Left ventricle myocardium superior (tissue), 1 donor: ENCODE results near the gene PLEKHM2. TPM values are rescaled to one million over a fixed set of nuclear protein-coding genes. Genes with fewer than 3 reads are reported as not detected.

ENCODE experiments used
- ATAC-seq: fragments of 200-7000 bp; cut with Tn5 transposase; one replicate; pipeline ENCODE4 v1.9.1; 2020; ENCODE audit warnings: mild to moderate bottlenecking, moderate library complexity
- DNase-seq: peaks from one replicate; pipeline ENCODE4 v3.0.0-alpha.2; 2020
- intact Hi-C: fragments of 100-400 bp; cut with micrococcal nuclease; formaldehyde crosslinking; loops from one replicate; pipeline ENCODE4 v1.11.0; 2022
- total RNA-seq: library from RNA; stranded (reverse); fragmentation: NEBNext Ultra II Directional; extraction: Animal tissue kit (Norgen Biotek cat#: 25700); gene quantifications from one replicate; pipeline ENCODE4 v1.2.1, GENCODE V29; 2021
- donor health status: DM: no; HTN: yes; CAD: no; lungs with severe emphysema.

Gene PLEKHM2
- total RNA-seq, 1 donor from 2014 or later = 95.2 TPM

DNA sequence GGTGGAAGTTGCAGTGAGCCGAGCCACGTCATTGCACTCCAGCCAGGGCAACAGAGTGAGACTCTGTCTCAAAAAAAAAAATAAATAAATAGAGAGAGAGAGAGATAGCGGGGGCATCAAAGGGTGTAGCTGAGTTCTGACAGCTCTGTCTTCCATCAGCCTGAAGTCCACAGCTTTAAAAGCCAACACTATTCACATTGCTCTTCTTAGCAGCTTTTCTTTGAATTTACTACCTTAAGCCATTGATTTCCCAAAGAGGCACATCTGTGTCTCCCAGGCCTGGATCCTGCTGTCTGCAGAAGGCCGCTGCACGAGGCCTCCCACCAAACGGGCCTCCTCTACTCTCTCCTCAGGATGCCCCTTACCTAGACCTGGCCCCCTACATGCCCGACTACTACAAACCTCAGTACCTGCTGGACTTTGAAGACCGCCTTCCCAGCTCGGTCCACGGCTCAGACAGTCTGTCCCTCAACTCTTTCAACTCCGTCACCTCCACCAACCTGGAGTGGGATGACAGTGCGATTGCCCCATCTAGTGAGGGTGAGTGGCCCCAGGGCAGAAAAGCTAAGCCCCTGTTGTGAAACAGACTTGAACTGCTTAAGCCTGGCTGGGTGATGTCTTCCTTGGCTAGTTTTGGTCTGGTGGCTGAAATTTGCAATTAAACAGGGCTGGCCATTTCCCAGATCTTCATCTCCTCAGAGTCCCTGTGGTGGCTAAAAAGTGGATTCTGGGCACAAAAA is 35.4 kb downstream of the PLEKHM2 start:
- ATAC-seq = no peak
- DNase-seq = no peak
- intact Hi-C loops = no loop called here

DNA sequence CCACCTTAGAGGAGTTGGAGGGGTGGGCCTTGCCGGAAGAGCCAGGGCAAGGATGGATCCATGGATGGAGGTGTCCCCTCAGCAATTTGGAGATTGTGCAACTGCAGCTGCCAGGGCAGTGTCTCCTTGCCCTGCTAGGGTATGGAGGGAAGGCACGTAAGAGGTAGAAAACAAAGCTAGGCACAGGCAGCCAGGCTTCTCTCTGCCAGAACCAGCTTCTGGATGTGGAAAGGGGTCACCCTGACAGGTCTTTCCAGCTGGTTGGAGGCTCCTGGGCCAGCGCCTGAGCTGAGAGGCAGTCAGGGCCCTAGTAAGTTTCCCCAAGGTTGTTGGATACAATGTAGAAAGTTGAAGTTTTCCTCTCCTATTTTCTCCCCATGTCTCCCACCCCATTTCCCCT is 36.7 kb downstream of the PLEKHM2 start:
- peak; percentile 57 for DNase-seq
- peak; percentile 60 for ATAC-seq
- intact Hi-C loops = no loop called here

- ATAC-seq = no peak
- no peak for DNase-seq
- intact Hi-C loops = no loop called here
Measured at GRCh38 chr1:15722411-15722810, 38.3 kb downstream of the PLEKHM2 start.

DNA sequence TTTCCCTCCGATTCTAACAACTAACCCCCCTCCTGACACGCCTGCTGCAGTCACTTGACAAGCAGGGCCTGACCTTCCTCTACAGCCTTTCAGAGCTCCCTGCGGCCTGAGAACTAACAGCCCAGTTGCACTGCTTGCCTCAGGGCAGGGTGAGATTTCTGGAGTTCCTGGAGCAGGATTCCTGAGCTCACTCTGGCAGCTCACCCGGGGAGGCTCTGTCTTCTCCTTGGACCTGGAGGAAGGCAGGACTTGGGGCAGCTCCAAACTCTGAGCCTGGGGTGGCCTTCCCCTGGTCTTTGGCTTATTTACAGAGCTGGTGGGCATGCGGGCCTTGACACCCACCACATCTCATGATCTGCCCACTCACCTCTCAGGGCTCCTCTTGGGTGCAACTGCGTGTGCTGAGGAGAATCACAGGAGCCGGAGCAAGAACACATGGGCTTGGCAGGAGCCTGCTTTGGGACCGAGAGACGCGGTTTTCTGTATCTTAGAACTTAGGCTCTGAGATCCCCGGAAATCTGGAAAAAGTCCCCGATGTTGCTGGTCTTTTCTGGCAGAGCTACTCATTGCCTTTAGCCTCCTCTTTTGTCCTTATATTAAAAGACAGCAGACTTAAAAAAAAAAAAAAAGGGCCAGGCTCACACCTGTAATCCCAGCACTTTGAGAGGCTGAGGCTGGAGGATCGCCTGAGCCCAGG is 38.9 kb downstream of the PLEKHM2 start:
- no peak for ATAC-seq
- intact Hi-C loops = no loop called here
- no peak for DNase-seq

DNA sequence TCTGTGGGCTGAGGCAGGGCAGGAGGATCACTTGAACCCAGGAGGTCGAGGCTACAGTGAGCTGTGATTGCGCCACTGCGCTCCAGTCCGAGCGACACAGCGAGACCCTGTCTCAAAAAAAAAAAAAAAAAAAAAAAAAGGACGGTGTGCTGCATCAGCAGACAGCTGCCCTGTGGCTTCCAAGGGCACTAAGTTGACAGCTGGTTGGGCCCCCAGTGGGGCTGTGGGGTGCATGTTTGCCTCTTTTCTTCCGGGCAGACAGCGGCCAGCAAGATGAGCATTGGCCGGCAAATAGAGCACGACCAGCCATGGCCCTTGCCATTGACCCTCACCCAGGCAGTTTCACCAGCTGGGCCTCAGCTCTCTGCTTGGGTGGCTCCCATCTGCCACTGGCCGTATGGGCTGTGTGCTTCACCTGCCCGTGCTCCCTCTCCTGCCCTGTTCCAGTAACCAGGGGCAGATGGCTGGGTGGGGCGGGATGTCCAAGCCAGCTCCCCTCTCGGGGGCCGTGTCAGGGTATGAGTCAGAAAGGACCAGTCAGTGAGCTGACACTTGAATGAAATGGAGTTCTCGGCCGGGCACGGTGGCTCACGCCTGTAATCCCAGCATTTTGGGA is 39.6 kb downstream of the PLEKHM2 start:
- ATAC-seq = no peak
- DNase-seq = no peak
- intact Hi-C loops = no loop called here

DNA sequence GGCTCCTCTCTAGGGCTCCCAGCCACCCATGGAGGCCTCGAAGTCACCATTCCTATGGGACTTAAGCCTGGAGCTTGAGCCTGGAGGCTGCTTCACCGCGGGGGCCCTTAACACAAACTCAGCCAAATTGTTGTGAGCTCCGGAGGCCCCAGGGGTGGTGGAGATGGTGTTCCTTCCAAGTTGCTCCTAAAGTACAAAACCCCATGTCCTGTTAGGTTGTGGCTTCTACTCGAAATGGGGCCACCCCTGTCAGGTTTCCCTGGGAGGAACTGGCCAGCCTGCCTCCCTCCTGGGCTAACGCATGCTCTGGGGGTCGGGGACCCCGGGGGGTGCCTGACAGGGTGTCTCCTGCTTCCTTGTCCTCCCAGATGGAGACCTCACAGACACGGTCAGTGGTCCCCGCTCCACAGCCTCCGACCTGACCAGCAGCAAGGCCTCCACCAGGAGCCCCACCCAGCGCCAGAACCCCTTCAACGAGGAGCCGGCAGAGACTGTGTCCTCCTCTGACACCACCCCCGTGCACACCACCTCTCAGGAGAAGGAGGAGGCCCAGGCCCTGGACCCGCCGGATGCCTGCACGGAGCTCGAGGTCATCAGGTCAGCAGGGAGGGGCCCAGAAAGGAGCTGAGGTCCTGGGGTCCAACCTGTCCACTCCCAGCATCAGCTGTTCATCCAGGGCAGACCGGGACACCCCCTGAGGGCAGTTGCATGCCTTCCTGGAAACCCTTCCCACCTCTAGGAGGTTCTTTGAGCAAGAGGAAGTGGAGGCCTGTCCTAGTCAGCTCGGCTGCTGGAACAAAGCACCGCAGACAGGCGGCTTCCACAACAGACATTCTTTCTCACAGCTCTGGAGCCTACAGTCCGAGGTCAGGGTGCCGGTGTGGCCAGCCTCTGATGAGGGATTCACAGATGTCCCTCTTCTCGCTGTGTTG is 41.1 kb downstream of the PLEKHM2 start:
- intact Hi-C loops = no loop called here
- ATAC-seq = no peak
- no peak for DNase-seq

- DNase-seq (no peak), ATAC-seq (no peak)
- intact Hi-C loops = no loop called here
Measured at GRCh38 chr1:15726508-15726907, 42.4 kb downstream of the PLEKHM2 start.

DNA sequence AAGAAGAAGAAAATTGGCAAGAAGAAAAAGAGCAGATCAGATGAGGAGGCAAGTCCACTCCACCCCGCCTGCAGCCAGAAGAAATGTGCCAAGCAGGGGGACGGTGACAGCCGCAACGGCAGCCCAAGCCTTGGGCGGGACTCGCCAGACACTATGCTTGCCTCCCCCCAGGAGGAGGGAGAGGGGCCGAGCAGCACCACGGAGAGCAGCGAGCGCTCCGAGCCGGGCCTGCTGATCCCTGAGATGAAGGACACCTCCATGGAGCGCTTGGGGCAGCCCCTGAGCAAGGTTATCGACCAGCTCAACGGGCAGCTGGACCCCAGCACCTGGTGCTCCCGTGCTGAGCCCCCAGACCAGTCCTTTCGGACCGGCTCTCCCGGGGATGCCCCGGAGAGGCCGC is 42.9 kb downstream of the PLEKHM2 start:
- DNase-seq (peak; percentile 48), ATAC-seq (peak; percentile 18)
- intact Hi-C loops = no loop called here

DNA sequence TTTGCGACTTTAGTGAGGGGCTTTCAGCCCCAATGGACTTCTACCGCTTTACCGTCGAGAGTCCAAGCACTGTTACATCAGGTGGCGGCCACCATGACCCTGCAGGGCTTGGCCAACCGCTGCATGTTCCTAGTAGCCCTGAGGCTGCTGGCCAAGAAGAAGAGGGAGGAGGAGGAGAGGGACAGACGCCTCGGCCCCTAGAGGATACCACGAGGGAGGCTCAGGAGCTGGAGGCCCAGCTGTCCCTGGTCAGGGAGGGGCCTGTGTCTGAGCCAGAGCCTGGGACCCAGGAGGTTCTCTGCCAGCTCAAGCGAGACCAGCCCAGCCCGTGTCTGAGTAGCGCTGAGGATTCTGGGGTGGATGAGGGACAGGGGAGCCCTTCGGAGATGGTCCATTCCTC is 43.3 kb downstream of the PLEKHM2 start:
- no peak for ATAC-seq
- intact Hi-C loops = no loop called here
- peak; percentile 42 for DNase-seq

DNA sequence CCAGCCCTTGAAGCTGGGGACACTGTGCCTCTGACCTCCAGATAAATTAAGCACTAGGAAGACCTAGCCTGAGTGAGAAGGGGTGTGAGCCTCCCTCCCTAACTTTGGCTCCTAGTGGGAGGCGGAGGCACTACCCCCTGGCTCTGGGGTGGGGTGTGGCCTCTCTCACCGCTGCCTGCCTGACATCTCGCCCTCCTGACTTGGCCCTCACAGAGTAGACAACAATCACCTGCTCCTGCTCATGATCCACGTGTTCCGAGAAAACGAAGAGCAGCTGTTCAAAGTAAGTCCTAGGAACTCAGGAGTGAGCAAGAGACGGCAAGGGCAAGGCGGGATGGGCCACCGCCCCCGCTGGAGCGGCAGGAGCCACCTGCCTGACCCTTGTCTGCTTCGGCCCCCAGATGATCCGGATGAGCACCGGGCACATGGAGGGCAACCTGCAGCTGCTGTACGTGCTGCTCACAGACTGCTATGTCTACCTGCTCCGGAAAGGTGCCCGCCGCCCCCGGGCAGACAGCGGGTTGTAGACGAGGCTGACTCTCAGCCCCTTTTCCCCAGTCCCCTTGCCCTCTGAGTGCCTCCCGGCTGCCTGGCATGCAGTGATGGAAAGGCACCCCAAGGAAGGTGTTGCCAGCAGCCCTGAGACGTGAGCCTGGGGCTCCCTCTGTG is 43.9 kb downstream of the PLEKHM2 start:
- no peak for DNase-seq
- intact Hi-C loops = no loop called here
- ATAC-seq = peak; percentile 73

GRCh38 chr1:15728937-15729657 is 45.0 kb downstream of the PLEKHM2 start:
- ATAC-seq (no peak), DNase-seq (no peak)
- intact Hi-C loops = no loop called here

GRCh38 chr1:15730423-15730822 is 46.3 kb downstream of the PLEKHM2 start:
- intact Hi-C loops = no loop called here
- DNase-seq = no peak
- ATAC-seq = no peak

- ATAC-seq (no peak), DNase-seq (no peak)
- intact Hi-C loops = no loop called here
Measured at GRCh38 chr1:15730936-15731335, 46.8 kb downstream of the PLEKHM2 start.

GRCh38 chr1:15731735-15732685 is 47.9 kb downstream of the PLEKHM2 start:
- DNase-seq (no peak), ATAC-seq (no peak)
- intact Hi-C loops = no loop called here

- DNase-seq = no peak
- no peak for ATAC-seq
- intact Hi-C loops = no loop called here
Measured at GRCh38 chr1:15732686-15733081, 48.6 kb downstream of the PLEKHM2 start.

- intact Hi-C loops = no loop called here
- ATAC-seq (no peak), DNase-seq (no peak)
Measured at GRCh38 chr1:15733218-15733725, 49.2 kb downstream of the PLEKHM2 start.

- DNase-seq = no peak
- intact Hi-C loops = no loop called here
- ATAC-seq = no peak
Measured at GRCh38 chr1:15733726-15734226, 49.7 kb downstream of the PLEKHM2 start.
